Astrocyte of the spinal cord (primary cell): ENCODE results near the gene DUS3L.
"Not testable (repeated sequence)": the region's sequence is repeated elsewhere in the genome, so short reads cannot be mapped to it uniquely, and the experiment has no call there.

Experiments
- DNase-seq: peaks from one replicate; pipeline ENCODE4 v3.0.0; 2011; ENCODE audit warnings: low read depth, low spot score
- H3K4me3 ChIP-seq: 2 replicates; pipeline ENCODE4 v1.5.1; 2011; ENCODE audit warnings: low read depth, mild to moderate bottlenecking, low read length, moderate library complexity
- CTCF ChIP-seq: IDR thresholded peaks from 2 replicates; pipeline ENCODE4 v1.5.1; 2012; ENCODE audit warnings: low read depth, mild to moderate bottlenecking, low read length, inconsistent platforms
- in situ Hi-C: cut with HindIII; loops from 2 replicates; pipeline ENCODE4 v1.10.0; 2017; ENCODE audit warnings: low sequenced_read_pairs

Gene DUS3L

GRCh38 chr19:5787409-5788182 is 3.4 kb downstream of the DUS3L start:
- in situ Hi-C loops: no loop called here
- H3K4me3 ChIP-seq: no peak overlapping the region
- no peak for DNase-seq
- TF ChIP-seq CTCF: no peak

- TF ChIP-seq CTCF: no peak
- no peak overlapping the region for H3K4me3 ChIP-seq
- in situ Hi-C loops: no loop called here
- DNase-seq: no peak
Observed at GRCh38 chr19:5786593-5787408, 4.2 kb downstream of the DUS3L start.

GRCh38 chr19:5785423-5785822 is 5.5 kb downstream of the DUS3L start:
- in situ Hi-C loops: no loop called here
- no peak for TF ChIP-seq CTCF
- DNase-seq: no peak
- no peak overlapping the region for H3K4me3 ChIP-seq

- DNase-seq: no peak
- TF ChIP-seq CTCF: no peak
- in situ Hi-C loops: no loop called here
- no peak within 1 kb of the TSS for H3K4me3 ChIP-seq
Observed at GRCh38 chr19:5784581-5785147, 6.3 kb downstream of the DUS3L start, which contains the start of gene PRR22. PRR22 (minus strand) TSS chr19:5784746; CDS start chr19:5784660, 86 bp downstream.

- DNase-seq: no peak
- TF ChIP-seq CTCF: no peak
- no peak overlapping the region for H3K4me3 ChIP-seq
- in situ Hi-C loops: no loop called here
Observed at GRCh38 chr19:5782945-5783919, 7.7 kb downstream of the DUS3L start.

GRCh38 chr19:5782322-5782721 is 8.6 kb downstream of the DUS3L start:
- TF ChIP-seq CTCF: no peak
- H3K4me3 ChIP-seq: no peak overlapping the region
- DNase-seq: no peak
- in situ Hi-C loops: no loop called here

GRCh38 chr19:5780916-5781315 is 10.0 kb downstream of the DUS3L start:
- DNase-seq, in situ Hi-C loops, H3K4me3 ChIP-seq: not testable (repeated sequence)
